IMR-90 (cell line): Measurements from ENCODE around the gene TBX1. TPM values are rescaled to one million over a fixed set of nuclear protein-coding genes. Genes with fewer than 3 reads are reported as not detected.

Experiments used
- ATAC-seq: fragments of 200-7000 bp; cut with Tn5 transposase; 2 replicates; pipeline ENCODE4 v1.9.1; 2020; ENCODE audit warnings: low read depth, mild to moderate bottlenecking, moderate library complexity
- BruUV-seq: library from RNA; stranded (reverse); fragments of 400-500 nt; replicated peaks from 2 replicates; lab custom pipeline; 2021; lab: Mats Ljungman, UMichigan
- CTCF ChIA-PET: fragments of 300-600 bp; formaldehyde crosslinking; extraction: SDS; loops from one replicate; lab custom pipeline; 2021; ENCODE audit warnings: antibody characterized with exemption; lab: Yijun Ruan, JAX
- POLR2A ChIA-PET: fragments of 300-600 bp; sonication (Branson Sonifier 250); formaldehyde crosslinking; loops from one replicate; lab custom pipeline; 2022; ENCODE audit warnings: antibody characterized with exemption; ENCODE audit not compliant: unreplicated experiment; lab: Charles Lee
- DNase-seq: peaks from one replicate; pipeline ENCODE4 v3.0.0; 2013
- H2AFZ ChIP-seq: replicated peaks from 2 replicates; pipeline ENCODE3; 2013; ENCODE audit warnings: low read length, mild to moderate bottlenecking; ENCODE audit not compliant: poor library complexity
- H2AK5ac ChIP-seq: 2 replicates; pipeline ENCODE4 v1.6.1; 2013; ENCODE audit warnings: low read depth, low read length, inconsistent platforms
- H2AK9ac ChIP-seq: replicated peaks from 2 replicates; pipeline ENCODE3; 2013; ENCODE audit warnings: mild to moderate bottlenecking, low read depth, low read length, moderate library complexity; ENCODE audit not compliant: poor library complexity
- H2BK120ac ChIP-seq: 2 replicates; pipeline ENCODE4 v1.6.1; 2013; ENCODE audit warnings: low read depth, low read length, inconsistent platforms
- H2BK15ac ChIP-seq: 3 replicates; pipeline ENCODE4 v1.6.1; 2013; ENCODE audit warnings: low read depth, low read length, inconsistent platforms
- H2BK20ac ChIP-seq: 2 replicates; pipeline ENCODE4 v1.6.1; 2013; ENCODE audit warnings: low read depth, mild to moderate bottlenecking, inconsistent platforms, low read length, moderate library complexity
- H2BK5ac ChIP-seq: 2 replicates; pipeline ENCODE4 v1.6.1; 2013; ENCODE audit warnings: mild to moderate bottlenecking, low read depth, low read length, inconsistent platforms; ENCODE audit not compliant: poor library complexity, severe bottlenecking
- H3K14ac ChIP-seq: replicated peaks from 2 replicates; pipeline ENCODE4 v1.6.1; 2013; ENCODE audit warnings: low read depth, low read length, inconsistent platforms
- H3K18ac ChIP-seq: 2 replicates; pipeline ENCODE4 v1.6.1; 2013; ENCODE audit warnings: low read depth, low read length, control low read depth
- H3K23ac ChIP-seq: 2 replicates; pipeline ENCODE4 v1.6.1; 2013; ENCODE audit warnings: low read depth, low read length, inconsistent platforms
- H3K27ac ChIP-seq: 2 replicates; pipeline ENCODE4 v1.5.1; 2013; ENCODE audit warnings: mild to moderate bottlenecking, control low read depth, low read length; ENCODE audit not compliant: insufficient read depth
- H3K27me3 ChIP-seq: 2 replicates; pipeline ENCODE4 v1.6.1; 2013; ENCODE audit warnings: low read length; ENCODE audit not compliant: control insufficient read depth, insufficient read depth
- H3K36me3 ChIP-seq: 2 replicates; pipeline ENCODE4 v1.6.1; 2013; ENCODE audit warnings: low read length, mixed read lengths; ENCODE audit not compliant: control insufficient read depth, insufficient read depth
- H3K4ac ChIP-seq: 2 replicates; pipeline ENCODE4 v1.6.1; 2013; ENCODE audit warnings: low read depth, low read length, inconsistent platforms
- H3K4me1 ChIP-seq: 2 replicates; pipeline ENCODE4 v1.6.1; 2013; ENCODE audit warnings: low read length, mixed read lengths; ENCODE audit not compliant: control insufficient read depth, insufficient read depth
- H3K4me2 ChIP-seq: 2 replicates; pipeline ENCODE4 v1.6.1; 2013; ENCODE audit warnings: low read depth, mild to moderate bottlenecking, control low read depth, low read length, moderate library complexity
- H3K4me3 ChIP-seq: 2 replicates; pipeline ENCODE4 v1.5.1; 2013; ENCODE audit warnings: low read depth, mild to moderate bottlenecking, control low read depth, low read length, moderate library complexity; ENCODE audit not compliant: insufficient read depth
- H3K56ac ChIP-seq: 2 replicates; pipeline ENCODE4 v1.6.1; 2013; ENCODE audit warnings: low read length, inconsistent platforms; ENCODE audit not compliant: insufficient read depth; ENCODE audit errors: extremely low read depth
- H3K79me1 ChIP-seq, 2 experiments: 2 replicates each; pipeline ENCODE4 v1.6.1; 2013; ENCODE audit warnings: low read length in 2 of 2, inconsistent platforms in 1 of 2, low read depth in 1 of 2
- H3K9ac ChIP-seq: 2 replicates; pipeline ENCODE4 v1.6.1; 2013; ENCODE audit warnings: low read depth, low read length, control low read depth
- H3K9me1 ChIP-seq: 2 replicates; pipeline ENCODE4 v1.6.1; 2013; ENCODE audit warnings: low read length, inconsistent platforms; ENCODE audit not compliant: insufficient read depth
- H3K9me3 ChIP-seq: 2 replicates; pipeline ENCODE4 v1.6.1; 2013; ENCODE audit warnings: low read length; ENCODE audit not compliant: control insufficient read depth, insufficient read depth
- H4K20me1 ChIP-seq: 2 replicates; pipeline ENCODE4 v1.6.1; 2013; ENCODE audit warnings: low read length, inconsistent platforms; ENCODE audit not compliant: insufficient read depth
- H4K5ac ChIP-seq: 2 replicates; pipeline ENCODE4 v1.6.1; 2013; ENCODE audit warnings: mild to moderate bottlenecking, low read depth, low read length, control low read depth
- H4K8ac ChIP-seq, 2 experiments: 2 replicates each; pipeline ENCODE4 v1.6.1; 2013; ENCODE audit warnings: low read depth in 2 of 2, low read length in 2 of 2, control low read depth in 1 of 2, inconsistent platforms in 1 of 2
- H4K91ac ChIP-seq: 2 replicates; pipeline ENCODE4 v1.6.1; 2013; ENCODE audit warnings: low read depth, low read length, inconsistent platforms; ENCODE audit not compliant: insufficient read depth
- BHLHE40 ChIP-seq: fragments of 150-350 bp; IDR thresholded peaks from 2 replicates; pipeline ENCODE4 v1.6.1; 2016; ENCODE audit warnings: mild to moderate bottlenecking, low read depth, low read length
- CEBPB ChIP-seq: IDR thresholded peaks from 2 replicates; pipeline ENCODE4 v1.6.1; 2012; ENCODE audit warnings: low read depth, low read length, improper control_type of control experiment
- CHD1 ChIP-seq: IDR thresholded peaks from 2 replicates; pipeline ENCODE4 v1.6.1; 2012; ENCODE audit warnings: low read depth, low read length, improper control_type of control experiment
- MXI1 ChIP-seq: IDR thresholded peaks from 2 replicates; pipeline ENCODE4 v1.6.1; 2012; ENCODE audit warnings: low read depth, mild to moderate bottlenecking, low read length, moderate library complexity, borderline replicate concordance
- RAD21 ChIP-seq: IDR thresholded peaks from 2 replicates; pipeline ENCODE4 v1.6.1; 2012; ENCODE audit warnings: low read length, improper control_type of control experiment
- SMC3 ChIP-seq: fragments of 150-350 bp; IDR thresholded peaks from 2 replicates; pipeline ENCODE4 v1.6.1; 2016; ENCODE audit warnings: low read depth, mild to moderate bottlenecking, antibody characterized with exemption, low read length, moderate library complexity
- WGBS, 2 experiments: methylation state at CpG; one replicate each; pipeline versions ENCODE4 v1.1.5 to v1.1.7; 2013; ENCODE audit warnings: missing lambda C conversion rate in 2 of 2; ENCODE audit not compliant: insufficient read length in 1 of 2; ENCODE audit errors: extremely low coverage in 2 of 2; 5-methylcytosine and 5-hydroxymethylcytosine counted together
- dilution Hi-C: fragments of 300-500 bp; cut with HindIII; formaldehyde crosslinking; loops from one replicate; pipeline ENCODE4 v1.14.3; 2018; ENCODE audit warnings: low sequenced_read_pairs; ENCODE audit not compliant: unreplicated experiment
- in situ Hi-C: fragments of 300-500 bp; cut with MboI; formaldehyde crosslinking; loops from 3 replicates; pipeline ENCODE4 v1.14.3; 2019; ENCODE audit warnings: low sequenced_read_pairs, inconsistent platforms, mixed read lengths
- intact Hi-C: fragments of 100-400 bp; cut with micrococcal nuclease; formaldehyde crosslinking; loops from 2 replicates; pipeline ENCODE4 v1.10.0; 2022
- polyA plus RNA-seq, 3 experiments: library from polyadenylated mRNA; depleted of rRNA; stranded (reverse); fragments of >200 nt; gene quantifications; 2 replicates each; pipeline ENCODE4 v1.2.3, GENCODE V29; 2012; ENCODE audit warnings: low replicate concordance in 1 of 3
- total RNA-seq: library from RNA; depleted of rRNA; stranded (reverse); fragments of >200 nt; gene quantifications from 2 replicates; pipeline ENCODE4 v1.2.3, GENCODE V29; 2012
- TF ChIP-seq, protein P1 (sequence below): fragments of 150-350 bp; IDR thresholded peaks from 2 replicates; pipeline ENCODE4 v1.6.1; 2016; ENCODE audit warnings: low read depth, mild to moderate bottlenecking, low read length, moderate library complexity, borderline replicate concordance

TBX1 gene
- total and polyA plus RNA-seq, 2 of the 4 experiments (the other 2 are of a cell fraction): 0.03 TPM; not detected in 1

DNA sequence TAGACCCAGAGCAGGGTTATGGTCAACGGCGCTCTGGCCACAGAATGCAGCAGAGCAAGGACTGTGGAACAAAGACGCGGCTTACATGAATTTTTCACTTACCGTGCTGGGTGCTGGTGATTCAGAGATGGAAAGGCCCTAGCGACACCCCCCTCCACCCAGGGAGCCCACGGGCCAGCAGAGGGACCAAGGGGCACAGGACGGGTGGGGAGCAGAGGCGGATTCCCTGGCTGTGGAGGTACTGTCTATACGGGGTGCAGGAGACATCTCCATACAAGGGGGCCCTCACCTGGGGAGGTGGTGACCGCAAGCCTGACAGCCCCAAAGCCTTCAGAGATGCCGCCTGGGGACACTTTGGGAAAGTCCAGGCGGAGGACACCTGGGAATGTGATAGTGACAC, 47.3 kb upstream of the TBX1 start:
- Histone ChIP-seq H3K27me3 (peaks cover 32% of the 10 kb centered on the region), H3K36me3 (no peaks in the 10 kb centered on the region), H4K5ac (no peak overlapping the region), H3K4me1 (peaks cover 11% of the 10 kb centered on the region), H2AK9ac (no peak overlapping the region), H3K56ac (no peak overlapping the region), H2AFZ (peak overlapping the region; percentile 90), H3K79me1 (no peaks in the 10 kb centered on the region; a peak in 1 of 4 replicates), H3K4me3 (no peak overlapping the region), H2AK5ac (no peak overlapping the region), H2BK5ac (no peak overlapping the region), H3K9ac (no peak overlapping the region), H3K9me3 (no peaks in the 10 kb centered on the region), H2BK15ac (no peak overlapping the region), H3K23ac (no peak overlapping the region), H3K9me1 (peaks cover 3% of the 10 kb centered on the region), H4K91ac (no peak overlapping the region), H3K18ac (no peak overlapping the region), H4K8ac (no peak overlapping the region), H2BK20ac (no peak overlapping the region), H4K20me1 (no peaks in the 10 kb centered on the region), H3K27ac (no peak overlapping the region), H3K14ac (no peak overlapping the region), H3K4me2 (no peak overlapping the region), H2BK120ac (no peak overlapping the region), H3K4ac (no peak overlapping the region)
- in situ Hi-C loops: no loop called here
- CTCF ChIA-PET: no interaction called here
- intact Hi-C loops: no loop called here
- 100% methylated on average over 1 of the region's 13 CpGs; no CpG with 5 or more reads in 1 of the 2 experiments for WGBS, 2 experiments
- TF ChIP-seq, protein P1, sequence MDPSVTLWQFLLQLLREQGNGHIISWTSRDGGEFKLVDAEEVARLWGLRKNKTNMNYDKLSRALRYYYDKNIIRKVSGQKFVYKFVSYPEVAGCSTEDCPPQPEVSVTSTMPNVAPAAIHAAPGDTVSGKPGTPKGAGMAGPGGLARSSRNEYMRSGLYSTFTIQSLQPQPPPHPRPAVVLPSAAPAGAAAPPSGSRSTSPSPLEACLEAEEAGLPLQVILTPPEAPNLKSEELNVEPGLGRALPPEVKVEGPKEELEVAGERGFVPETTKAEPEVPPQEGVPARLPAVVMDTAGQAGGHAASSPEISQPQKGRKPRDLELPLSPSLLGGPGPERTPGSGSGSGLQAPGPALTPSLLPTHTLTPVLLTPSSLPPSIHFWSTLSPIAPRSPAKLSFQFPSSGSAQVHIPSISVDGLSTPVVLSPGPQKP: no peak
- TF ChIP-seq SMC3 (no peak), BHLHE40 (no peak), MXI1 (no peak), CEBPB (no peak), RAD21 (no peak), CHD1 (no peak)
- DNase-seq (no peak), ATAC-seq (no peak)
- dilution Hi-C loops: no loop called here
- BruUV-seq: no TSS peak
- POLR2A ChIA-PET: no interaction called here
